GM23338 (cell line): ENCODE results near the gene USP6NL.

Source experiments
- CREB1 ChIP-seq: fragments of 250-450 bp; sonication (Bioruptor Pico); IDR thresholded peaks from 2 replicates; pipeline ENCODE4 v1.5.0; 2020; ENCODE audit warnings: low read depth, mild to moderate bottlenecking, moderate library complexity
- CTCF ChIP-seq, 2 experiments: fragments of 200-600 bp in 1 of 2; sonication (generic) in 1 of 2; conservative IDR thresholded peaks; 2 replicates each; pipeline versions ENCODE4 v1.5.1 to v1.6.1; 2016 to 2017; ENCODE audit warnings: antibody characterized with exemption in 2 of 2, low read depth in 2 of 2, mild to moderate bottlenecking in 2 of 2, moderate library complexity in 1 of 2
- ETS1 ChIP-seq: IDR thresholded peaks from 2 replicates; pipeline ENCODE4 v1.6.1; 2016; ENCODE audit warnings: antibody characterized with exemption
- EZH2 ChIP-seq: fragments of 200-600 bp; sonication (generic); IDR thresholded peaks from one replicate; pipeline ENCODE4 v1.8.0; 2017; ENCODE audit warnings: antibody characterized with exemption, mild to moderate bottlenecking, low read depth; ENCODE audit not compliant: unreplicated experiment
- EZH2phosphoT487 ChIP-seq: fragments of 200-600 bp; sonication (generic); IDR thresholded peaks from one replicate; pipeline ENCODE4 v1.8.1; 2018; ENCODE audit warnings: antibody characterized with exemption; ENCODE audit not compliant: unreplicated experiment
- JUNB ChIP-seq: IDR thresholded peaks from one replicate; pipeline ENCODE4 v1.6.1; 2016; ENCODE audit warnings: antibody characterized with exemption; ENCODE audit not compliant: unreplicated experiment
- NANOG ChIP-seq: IDR thresholded peaks from 2 replicates; pipeline ENCODE4 v1.6.1; 2016; ENCODE audit warnings: antibody characterized with exemption, borderline replicate concordance
- POLR2AphosphoS5 ChIP-seq: IDR thresholded peaks from 2 replicates; pipeline ENCODE4 v1.6.1; 2016; ENCODE audit warnings: antibody characterized with exemption, low read depth
- REST ChIP-seq: IDR thresholded peaks from one replicate; pipeline ENCODE4 v1.6.1; 2018; ENCODE audit warnings: antibody characterized with exemption; ENCODE audit not compliant: unreplicated experiment
- STAT1 ChIP-seq: IDR thresholded peaks from one replicate; pipeline ENCODE4 v1.6.1; 2016; ENCODE audit warnings: antibody characterized with exemption; ENCODE audit not compliant: unreplicated experiment
- ZNF114 ChIP-seq: fragments of 250-450 bp; sonication (Bioruptor Pico); IDR thresholded peaks from 2 replicates; pipeline ENCODE4 v1.5.0; 2020; ENCODE audit warnings: mild to moderate bottlenecking, moderate library complexity
- ZNF331 ChIP-seq: fragments of 250-450 bp; sonication (Bioruptor Pico); IDR thresholded peaks from 2 replicates; pipeline ENCODE4 v1.5.0; 2020; ENCODE audit warnings: low read depth, mild to moderate bottlenecking, moderate library complexity

- TF ChIP-seq CTCF (conservative IDR thresholded peaks at IDR 0.05; ENCODE audit: low read depth in 2 of 2) (no peak), REST (no peak), EZH2phosphoT487 (no peak), CREB1 (CRISPR knock-in tag) (no peak), EZH2 (no peak), JUNB (no peak), POLR2AphosphoS5 (no peak), STAT1 (no peak), ZNF331 (no peak), ETS1 (no peak), NANOG (no peak), ZNF114 (CRISPR knock-in tag) (no peak)
Observed at GRCh38 chr10:11581213-11581612, 30.2 kb downstream of the USP6NL start.
